Dendritic cell treated with granulocyte-macrophage colony-stimulating factor and Interleukin-4, amounts not matched to agents 40 ng/mL and 50 ng/mL, for 4 days (primary cell): ENCODE data around the gene MRPL21.
A peak's percentile ranks its signal among the peaks of the same experiment; 100 is the strongest.

Experiments used
- H3K27ac Mint-ChIP-seq: one replicate; pipeline ENCODE4 v1.8.0; 2022; ENCODE audit warnings: mild to moderate bottlenecking, mixed read lengths
- H3K27me3 Mint-ChIP-seq: one replicate; pipeline ENCODE4 v1.8.0; 2022; ENCODE audit warnings: mild to moderate bottlenecking, mixed read lengths
- H3K36me3 Mint-ChIP-seq: one replicate; pipeline ENCODE4 v1.8.0; 2022; ENCODE audit warnings: low read depth, mixed read lengths
- H3K4me1 Mint-ChIP-seq: one replicate; pipeline ENCODE4 v1.8.0; 2022; ENCODE audit warnings: low read depth, mixed read lengths
- H3K4me3 Mint-ChIP-seq: one replicate; pipeline ENCODE4 v1.8.0; 2022; ENCODE audit warnings: mild to moderate bottlenecking, moderate library complexity, mixed read lengths
- H3K9me3 Mint-ChIP-seq: one replicate; pipeline ENCODE4 v1.8.0; 2022; ENCODE audit warnings: mixed read lengths
- intact Hi-C: fragments of 100-400 bp; cut with micrococcal nuclease; formaldehyde crosslinking; loops from one replicate; pipeline ENCODE4 v1.15.0; 2022

Gene MRPL21

DNA sequence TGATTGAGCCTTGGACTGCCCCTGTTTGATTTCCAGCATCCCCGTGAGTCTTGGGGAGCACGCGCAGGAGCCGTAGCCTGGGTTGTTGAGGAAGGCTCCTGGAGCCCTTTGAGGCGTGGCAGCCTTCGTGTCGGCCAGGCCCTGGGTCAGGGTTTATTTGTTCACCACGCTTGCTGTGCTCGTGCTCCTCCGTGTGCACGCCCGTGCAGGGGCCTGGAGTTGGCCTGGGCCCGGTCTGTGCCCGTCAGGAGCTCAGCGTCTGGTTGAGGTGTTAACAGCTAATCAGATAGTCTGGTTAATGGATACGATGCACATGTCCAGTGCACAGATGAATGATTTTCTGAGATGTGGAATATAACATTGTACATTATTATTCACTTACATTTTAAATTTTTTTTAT lies 8.1 kb upstream of the MRPL21 start:
- intact Hi-C loops: no loop called here
- no peaks in the 10 kb centered on the region for H3K27me3 Mint-ChIP-seq

GRCh38 chr11:68910965-68911364 lies 7.3 kb upstream of the MRPL21 start:
- Mint-ChIP-seq H3K27ac (no peak overlapping the region), H3K9me3 (no peaks in the 10 kb centered on the region), H3K4me1 (no peaks in the 10 kb centered on the region), H3K36me3 (peaks cover 95% of the 10 kb centered on the region), H3K4me3 (no peak overlapping the region), H3K27me3 (no peaks in the 10 kb centered on the region)
- intact Hi-C loops: no loop called here

More for the DNA sequence above, 8.1 kb upstream of the MRPL21 start:
- Mint-ChIP-seq H3K9me3 (no peaks in the 10 kb centered on the region), H3K4me1 (no peaks in the 10 kb centered on the region), H3K36me3 (peaks cover 99% of the 10 kb centered on the region), H3K4me3 (no peak overlapping the region), H3K27ac (no peak overlapping the region)

- H3K36me3 Mint-ChIP-seq: peaks cover 89% of the 10 kb centered on the region
Measured at GRCh38 chr11:68908273-68908672, 4.6 kb upstream of the MRPL21 start.

GRCh38 chr11:68905421-68906360 lies 2.1 kb upstream of the MRPL21 start:
- H3K9me3 Mint-ChIP-seq: no peaks in the 10 kb centered on the region
- peaks cover 73% of the 10 kb centered on the region for H3K36me3 Mint-ChIP-seq
- H3K4me1 Mint-ChIP-seq: peaks cover 33% of the 10 kb centered on the region
- intact Hi-C loops: loop anchor here (10.0 kb wide), 1 partner anchor 179 kb away; no protein-coding TSS in a partner anchor
- H3K27me3 Mint-ChIP-seq: no peaks in the 10 kb centered on the region
- peak overlapping the region; percentile 88 for H3K27ac Mint-ChIP-seq
- no peak overlapping the region for H3K4me3 Mint-ChIP-seq

More at GRCh38 chr11:68908273-68908672, 4.6 kb upstream of the MRPL21 start:
- Mint-ChIP-seq H3K27me3 (no peaks in the 10 kb centered on the region), H3K4me3 (no peak overlapping the region), H3K4me1 (peaks cover 14% of the 10 kb centered on the region), H3K27ac (no peak overlapping the region), H3K9me3 (no peaks in the 10 kb centered on the region)
- intact Hi-C loops: loop anchor here (10.0 kb wide), 1 partner anchor 177 kb away; no protein-coding TSS in a partner anchor

- Mint-ChIP-seq H3K36me3 (peaks cover 71% of the 10 kb centered on the region), H3K4me3 (peak overlapping the region; percentile 90), H3K9me3 (no peaks in the 10 kb centered on the region), H3K4me1 (peaks cover 33% of the 10 kb centered on the region), H3K27me3 (no peaks in the 10 kb centered on the region), H3K27ac (peak overlapping the region; percentile 88)
- intact Hi-C loops: loop anchor here (10.0 kb wide), 1 partner anchor 180 kb away; no protein-coding TSS in a partner anchor
Measured at GRCh38 chr11:68904248-68904847, 716 bp upstream of the MRPL21 start.

DNA sequence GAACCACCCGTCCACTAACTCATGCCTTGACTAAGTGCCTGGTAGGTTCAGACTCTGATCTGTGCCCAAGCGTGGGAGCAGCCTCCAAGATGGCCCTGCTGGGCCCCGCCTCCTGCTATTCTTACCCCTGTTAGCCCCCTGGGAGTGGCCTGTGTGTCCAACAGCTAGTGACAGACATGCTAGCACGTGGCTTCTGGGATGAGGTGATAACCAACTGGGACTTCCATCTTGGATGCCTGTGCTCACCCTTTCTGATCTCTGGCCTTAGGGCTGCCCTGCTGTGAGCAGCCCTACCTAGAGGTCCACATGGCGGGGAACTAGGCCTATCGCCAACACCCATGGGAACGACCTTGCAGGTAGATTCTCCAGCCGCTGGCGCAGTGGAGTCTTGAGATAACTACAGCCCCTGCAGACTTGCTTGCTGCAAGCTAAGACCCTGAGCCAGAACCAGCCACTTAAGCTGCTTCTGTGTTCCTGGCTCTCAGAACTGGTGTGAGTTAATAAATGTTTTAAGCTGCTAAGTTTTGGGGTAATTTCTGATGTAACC lies 2.7 kb downstream of the MRPL21 start:
- Mint-ChIP-seq H3K27ac (no peak overlapping the region), H3K36me3 (peaks cover 73% of the 10 kb centered on the region), H3K27me3 (no peaks in the 10 kb centered on the region), H3K4me3 (no peak overlapping the region), H3K9me3 (no peaks in the 10 kb centered on the region), H3K4me1 (peaks cover 33% of the 10 kb centered on the region)
- intact Hi-C loops: loop anchor here (10.0 kb wide), 1 partner anchor 184 kb away; no protein-coding TSS in a partner anchor

DNA sequence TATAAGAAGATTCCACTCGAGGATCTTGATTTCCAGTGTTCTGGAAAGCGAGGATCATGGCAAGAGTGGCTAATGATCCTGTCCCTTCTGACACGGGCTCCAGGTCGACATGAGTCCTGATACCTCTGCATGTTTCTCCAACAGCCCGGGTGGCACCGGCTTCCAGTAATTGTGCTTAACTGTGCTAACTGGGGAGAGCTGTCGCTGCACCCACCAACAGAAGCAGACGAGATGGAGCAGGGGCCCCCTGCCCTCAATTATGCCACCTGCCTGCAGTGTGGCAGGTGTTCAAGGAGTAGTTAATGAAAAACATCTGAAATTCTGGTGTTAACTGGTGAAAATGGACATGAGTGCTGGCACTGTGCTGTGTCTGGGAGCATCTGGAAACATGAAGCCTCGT lies 6.2 kb downstream of the MRPL21 start:
- H3K27ac Mint-ChIP-seq: no peak overlapping the region
- no peaks in the 10 kb centered on the region for H3K27me3 Mint-ChIP-seq
- intact Hi-C loops: no loop called here
- no peak overlapping the region for H3K4me3 Mint-ChIP-seq
- H3K4me1 Mint-ChIP-seq: peaks cover 11% of the 10 kb centered on the region
- H3K9me3 Mint-ChIP-seq: no peaks in the 10 kb centered on the region
- peaks cover 85% of the 10 kb centered on the region for H3K36me3 Mint-ChIP-seq

DNA sequence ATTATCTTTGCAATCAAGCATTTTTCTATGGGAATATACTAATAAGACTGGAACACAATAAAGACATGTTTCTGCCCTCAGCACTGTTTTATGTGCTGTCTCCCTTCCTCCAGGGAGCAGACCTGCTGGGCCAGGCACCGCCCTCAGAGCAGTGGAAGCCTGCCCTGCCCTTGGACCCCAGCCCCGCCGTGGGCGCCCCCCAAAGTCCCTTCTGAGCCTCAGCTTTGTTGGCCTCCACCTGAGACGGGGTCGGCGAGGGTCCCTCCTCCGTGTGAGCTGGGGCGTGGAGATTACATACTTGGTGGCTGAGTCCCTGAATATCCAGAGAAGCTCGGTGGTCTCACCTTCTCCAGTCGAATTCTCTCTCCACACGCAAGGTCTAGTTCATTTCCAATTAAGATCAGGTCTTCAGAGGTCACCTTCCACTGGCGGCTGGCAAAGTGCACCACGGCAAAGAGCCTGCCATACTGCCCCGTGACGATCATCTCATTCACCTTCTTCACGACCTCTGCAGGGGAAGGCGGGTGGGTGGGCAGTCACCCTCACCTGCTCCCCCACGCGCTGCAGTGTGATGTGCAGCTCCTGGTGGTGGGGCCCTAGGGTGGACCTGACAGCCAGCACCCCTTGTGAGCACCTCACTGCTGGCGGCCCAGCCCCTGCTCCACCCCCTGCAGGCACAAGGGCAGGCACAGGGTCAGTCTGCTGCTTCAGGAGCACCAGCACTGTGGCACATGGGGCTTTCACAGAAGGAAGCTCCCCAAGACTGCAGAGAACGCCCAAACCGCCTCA lies 7.3 kb downstream of the MRPL21 start:
- Mint-ChIP-seq H3K36me3 (peaks cover 87% of the 10 kb centered on the region), H3K4me1 (peaks cover under 1% of the 10 kb centered on the region), H3K4me3 (no peak overlapping the region), H3K27me3 (no peaks in the 10 kb centered on the region), H3K27ac (no peak overlapping the region), H3K9me3 (no peaks in the 10 kb centered on the region)
- intact Hi-C loops: no loop called here

GRCh38 chr11:68893282-68893681 lies 10.3 kb downstream of the MRPL21 start:
- Mint-ChIP-seq H3K27ac (no peak overlapping the region), H3K36me3 (peaks cover 87% of the 10 kb centered on the region), H3K4me3 (no peak overlapping the region), H3K27me3 (no peaks in the 10 kb centered on the region), H3K9me3 (no peaks in the 10 kb centered on the region), H3K4me1 (no peaks in the 10 kb centered on the region)
- intact Hi-C loops: no loop called here

DNA sequence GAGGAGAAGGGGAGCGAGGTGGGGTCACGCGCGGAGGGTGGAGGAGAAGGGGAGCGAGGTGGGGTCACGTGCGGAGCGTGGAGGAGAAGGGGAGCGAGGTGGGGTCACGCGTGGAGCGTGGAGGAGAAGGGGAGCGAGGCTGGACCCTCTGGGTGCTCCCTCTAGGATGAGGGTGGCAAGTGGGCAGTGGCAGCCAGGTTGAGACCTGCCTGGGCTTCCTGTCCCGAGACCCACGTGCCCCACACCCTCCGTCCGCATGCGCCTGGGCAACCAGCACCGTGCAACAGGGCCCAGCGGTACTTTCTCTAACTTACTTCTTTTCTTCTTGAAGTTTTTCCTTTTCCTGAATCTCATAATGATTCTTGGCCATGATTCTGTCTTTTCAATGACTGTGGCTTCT lies 11.1 kb downstream of the MRPL21 start:
- Mint-ChIP-seq H3K27me3 (no peaks in the 10 kb centered on the region), H3K27ac (no peak overlapping the region), H3K4me1 (no peaks in the 10 kb centered on the region), H3K36me3 (peaks cover 80% of the 10 kb centered on the region), H3K4me3 (no peak overlapping the region), H3K9me3 (no peaks in the 10 kb centered on the region)
- intact Hi-C loops: no loop called here

DNA sequence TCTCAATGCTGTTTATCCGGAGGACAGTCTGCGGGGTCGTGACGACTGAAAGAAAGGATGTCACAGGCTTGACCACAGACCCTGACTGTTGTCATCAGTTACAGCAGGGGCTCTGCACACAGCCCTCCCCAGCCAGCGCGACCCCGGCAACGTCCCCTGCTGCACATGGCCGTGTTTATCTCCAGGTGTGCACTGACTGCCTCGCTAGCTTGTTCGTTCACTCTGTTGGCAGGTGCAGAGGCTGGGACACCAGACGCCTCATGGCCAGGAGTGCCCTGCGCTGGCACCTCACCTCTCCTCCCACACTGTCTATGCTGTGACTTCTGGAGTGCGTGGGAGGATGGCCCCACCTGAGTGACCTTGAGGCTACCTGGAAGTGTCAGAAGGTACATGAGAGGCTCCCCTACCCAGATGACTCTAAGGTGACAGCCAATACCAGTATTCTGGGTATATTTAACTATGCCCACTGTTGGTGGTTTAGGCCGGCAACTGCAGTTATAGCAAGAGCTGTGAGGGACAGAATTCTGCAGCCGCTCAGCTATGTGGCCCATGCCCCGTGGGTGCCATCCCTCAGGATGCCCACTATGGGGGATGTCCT lies 12.2 kb downstream of the MRPL21 start:
- Mint-ChIP-seq H3K27me3 (no peaks in the 10 kb centered on the region), H3K36me3 (peaks cover 69% of the 10 kb centered on the region), H3K9me3 (no peaks in the 10 kb centered on the region), H3K4me3 (no peak overlapping the region), H3K4me1 (no peaks in the 10 kb centered on the region), H3K27ac (no peak overlapping the region)
- intact Hi-C loops: no loop called here

DNA sequence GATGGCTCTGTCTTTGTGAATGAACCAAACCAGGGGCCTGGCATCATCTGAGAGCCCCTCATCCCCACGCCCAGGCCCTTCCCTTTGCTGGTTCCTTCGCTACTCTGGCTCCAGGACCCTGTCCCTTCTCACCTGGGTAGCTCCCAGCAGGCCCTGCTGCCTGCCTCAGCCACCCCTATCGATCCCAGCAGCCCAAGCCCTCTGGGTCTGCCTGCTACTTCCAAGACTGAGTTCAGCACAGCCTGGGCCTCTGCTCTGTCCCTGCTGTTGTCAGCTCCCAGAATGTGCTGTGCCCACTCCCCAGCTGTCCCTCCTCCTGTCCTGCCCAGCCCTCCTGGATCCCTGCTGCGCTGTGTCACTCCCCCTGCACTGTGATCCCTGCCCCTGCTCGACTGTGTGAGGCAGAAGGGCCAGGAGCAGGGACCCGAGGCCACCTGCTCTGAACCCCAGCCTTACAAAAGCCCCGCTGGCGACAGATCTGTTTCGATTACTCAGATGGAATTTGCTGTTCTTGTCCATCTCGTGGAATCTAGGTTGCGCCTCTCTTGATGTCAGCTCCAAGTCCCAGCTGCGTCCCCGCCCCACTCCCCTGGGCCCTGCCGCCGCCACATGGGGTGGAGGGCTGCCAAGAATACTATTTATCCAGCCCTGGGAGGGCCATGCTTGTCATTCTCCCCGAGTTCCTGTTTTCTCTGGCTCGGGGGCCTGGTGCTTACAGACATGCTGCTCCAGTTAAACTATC lies 13.0 kb downstream of the MRPL21 start:
- Mint-ChIP-seq H3K36me3 (peaks cover 61% of the 10 kb centered on the region), H3K27me3 (no peaks in the 10 kb centered on the region), H3K27ac (no peak overlapping the region), H3K4me3 (no peak overlapping the region), H3K4me1 (no peaks in the 10 kb centered on the region), H3K9me3 (no peaks in the 10 kb centered on the region)
- intact Hi-C loops: no loop called here
